Fibroblast of the aortic adventitia (primary cell): ENCODE measurements around the gene WASF3. TPM values are rescaled to one million over a fixed set of nuclear protein-coding genes. Genes with fewer than 3 reads are reported as not detected.

Experiments
- DNase-seq: peaks from one replicate; pipeline ENCODE4 v3.0.0-alpha.2; 2010; ENCODE audit warnings: low read depth
- H3K4me3 ChIP-seq: 2 replicates; pipeline ENCODE4 v1.5.1; 2011; ENCODE audit warnings: low read depth, mild to moderate bottlenecking, control low read depth, low read length, moderate library complexity
- total RNA-seq: library from RNA; depleted of rRNA; stranded (reverse); fragments of >200 nt; gene quantifications from 2 replicates; pipeline ENCODE4 v1.2.3, GENCODE V29; 2012; ENCODE audit warnings: low replicate concordance
- TF ChIP-seq, protein P1 (sequence below): IDR thresholded peaks from 2 replicates; pipeline ENCODE4 v1.5.1; 2011; ENCODE audit warnings: mild to moderate bottlenecking, low read length, control low read depth, inconsistent platforms; ENCODE audit not compliant: insufficient read depth

The WASF3 gene
- total RNA-seq, 1 donor: 13.5 TPM

DNA sequence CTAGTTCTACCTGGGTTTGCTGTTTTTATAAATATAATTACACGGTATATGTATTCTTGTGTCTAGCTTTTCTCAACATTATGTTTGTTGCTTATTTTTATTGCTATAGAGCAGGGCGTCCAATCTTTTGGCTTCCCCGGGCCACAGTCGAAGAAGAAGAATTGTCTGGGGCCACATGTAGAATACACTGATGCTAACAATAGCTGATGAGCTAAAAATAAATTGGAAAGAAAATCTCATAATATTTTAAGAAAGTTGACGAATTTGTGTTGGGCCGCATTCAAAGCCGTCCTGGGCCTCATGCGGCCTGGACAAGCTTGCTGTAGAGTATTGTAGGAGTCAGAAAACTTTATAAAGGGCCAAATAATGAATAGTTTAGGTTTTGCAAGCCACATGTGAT lies 169.2 kb downstream of the WASF3 start:
- H3K4me3 ChIP-seq: no peak overlapping the region
- TF ChIP-seq, protein P1, sequence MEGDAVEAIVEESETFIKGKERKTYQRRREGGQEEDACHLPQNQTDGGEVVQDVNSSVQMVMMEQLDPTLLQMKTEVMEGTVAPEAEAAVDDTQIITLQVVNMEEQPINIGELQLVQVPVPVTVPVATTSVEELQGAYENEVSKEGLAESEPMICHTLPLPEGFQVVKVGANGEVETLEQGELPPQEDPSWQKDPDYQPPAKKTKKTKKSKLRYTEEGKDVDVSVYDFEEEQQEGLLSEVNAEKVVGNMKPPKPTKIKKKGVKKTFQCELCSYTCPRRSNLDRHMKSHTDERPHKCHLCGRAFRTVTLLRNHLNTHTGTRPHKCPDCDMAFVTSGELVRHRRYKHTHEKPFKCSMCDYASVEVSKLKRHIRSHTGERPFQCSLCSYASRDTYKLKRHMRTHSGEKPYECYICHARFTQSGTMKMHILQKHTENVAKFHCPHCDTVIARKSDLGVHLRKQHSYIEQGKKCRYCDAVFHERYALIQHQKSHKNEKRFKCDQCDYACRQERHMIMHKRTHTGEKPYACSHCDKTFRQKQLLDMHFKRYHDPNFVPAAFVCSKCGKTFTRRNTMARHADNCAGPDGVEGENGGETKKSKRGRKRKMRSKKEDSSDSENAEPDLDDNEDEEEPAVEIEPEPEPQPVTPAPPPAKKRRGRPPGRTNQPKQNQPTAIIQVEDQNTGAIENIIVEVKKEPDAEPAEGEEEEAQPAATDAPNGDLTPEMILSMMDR: no peak
- DNase-seq: no peak

DNA sequence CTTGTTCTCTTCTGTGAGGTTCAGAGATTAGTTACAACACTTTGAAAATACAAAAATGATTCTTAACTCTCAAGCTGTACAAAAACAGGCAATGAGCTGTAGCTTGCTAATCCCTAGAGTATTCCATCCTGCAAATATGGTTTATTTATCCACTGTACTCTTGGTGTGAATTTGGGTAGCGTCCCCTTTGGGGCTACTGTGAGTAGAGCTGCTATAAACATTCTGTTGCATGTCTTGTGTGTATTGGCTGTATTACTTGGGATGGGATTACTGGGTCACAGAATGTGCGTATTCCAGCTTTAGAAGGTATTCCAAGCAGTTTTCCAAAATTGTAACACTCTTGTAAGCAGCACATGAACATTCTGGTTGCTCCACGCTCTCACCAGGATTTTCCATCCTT lies 169.6 kb downstream of the WASF3 start:
- TF ChIP-seq, protein P1: no peak
- no peak overlapping the region for H3K4me3 ChIP-seq
- DNase-seq: no peak

DNA sequence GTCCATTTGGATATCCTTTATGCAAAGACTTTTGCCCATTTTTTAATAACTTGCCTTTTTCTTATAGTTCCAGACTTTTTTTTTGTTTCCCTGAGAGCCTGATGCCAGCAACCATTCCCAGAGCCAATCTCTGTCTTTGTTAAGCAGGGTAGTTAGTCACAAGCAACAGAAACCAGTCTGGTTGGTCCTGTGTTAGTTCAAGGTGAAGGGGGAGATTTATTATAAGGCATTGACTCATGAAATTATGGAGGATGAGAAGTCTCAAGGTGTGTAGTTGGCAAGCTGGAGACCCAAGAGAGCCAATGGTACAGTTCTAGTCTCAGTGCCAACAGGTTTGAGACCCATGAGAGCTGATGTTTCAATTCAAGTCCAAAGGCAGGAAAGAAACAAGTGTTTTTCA lies 170.2 kb downstream of the WASF3 start:
- no peak overlapping the region for H3K4me3 ChIP-seq
- TF ChIP-seq, protein P1: no peak
- DNase-seq: no peak

DNA sequence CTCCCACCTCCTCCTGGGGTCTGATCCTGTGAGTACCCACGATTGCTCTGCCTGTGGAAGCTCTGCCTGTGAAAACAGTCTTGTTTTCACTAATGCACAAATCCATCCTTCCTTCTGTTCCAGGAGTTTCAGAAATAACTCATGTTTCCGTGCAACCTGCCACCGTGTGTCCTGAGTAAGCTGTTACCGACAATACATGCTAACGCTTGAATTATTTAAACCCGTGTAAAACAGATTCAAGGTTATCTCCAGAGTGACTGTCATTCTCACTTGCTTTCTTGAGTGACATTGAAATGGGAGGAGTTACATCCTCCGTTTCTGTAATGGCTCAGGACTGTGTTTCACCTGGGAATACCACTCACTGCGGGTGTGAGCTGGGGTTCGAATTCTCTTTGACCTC lies 178.2 kb downstream of the WASF3 start:
- TF ChIP-seq, protein P1: no peak
- no peak overlapping the region for H3K4me3 ChIP-seq
- no peak for DNase-seq

Other genes with a start within 250 kb of the WASF3 start
- 0.41 TPM in 1 of 2 replicates, not detected in the other for gene GPR12, start 203.1 kb downstream of the WASF3 start, total RNA-seq